H1 (cell line): Measurements from ENCODE around the gene CDH19. TPM values are rescaled to one million over a fixed set of nuclear protein-coding genes. Genes with fewer than 3 reads are reported as not detected.

Source experiments
- CTCF ChIA-PET: fragments of 300-600 bp; sonication (Branson Sonifier 250); formaldehyde crosslinking; loops from one replicate; lab custom pipeline; 2021; ENCODE audit not compliant: partially characterized antibody; lab: Charles Lee
- POLR2A ChIA-PET: fragments of 300-600 bp; sonication (Branson Sonifier 250); formaldehyde crosslinking; loops from one replicate; lab custom pipeline; 2021; ENCODE audit warnings: inconsistent platforms; ENCODE audit not compliant: partially characterized antibody; lab: Charles Lee
- DNase-seq, 2 experiments: peaks; one replicate each; pipeline versions ENCODE4 v3.0.0 to v3.0.0-alpha.2; 2010 to 2022; ENCODE audit warnings: low spot score in 2 of 2, low read depth in 1 of 2, mixed read lengths in 1 of 2
- FAIRE-seq: peaks from 2 replicates; lab custom pipeline; 2011; peaks lifted over from hg19 to GRCh38; lab: Jason Lieb, UNC
- H2AFZ ChIP-seq: 2 replicates; pipeline ENCODE4 v1.8.1; 2012; ENCODE audit warnings: low read length, inconsistent platforms
- H2AK5ac ChIP-seq: 2 replicates; pipeline ENCODE4 v1.6.1; 2013; ENCODE audit warnings: low read depth, low read length
- H2BK120ac ChIP-seq: replicated peaks from 2 replicates; pipeline ENCODE3; 2013; ENCODE audit warnings: low read depth, low read length, inconsistent platforms
- H2BK12ac ChIP-seq: 2 replicates; pipeline ENCODE4 v1.6.1; 2013; ENCODE audit warnings: low read depth, low read length
- H2BK15ac ChIP-seq: 2 replicates; pipeline ENCODE4 v1.6.1; 2013; ENCODE audit warnings: low read length
- H2BK20ac ChIP-seq: 2 replicates; pipeline ENCODE4 v1.6.1; 2013; ENCODE audit warnings: low read length
- H2BK5ac ChIP-seq: 2 replicates; pipeline ENCODE4 v1.6.1; 2013; ENCODE audit warnings: low read depth, low read length
- H3K14ac ChIP-seq: 2 replicates; pipeline ENCODE4 v1.6.1; 2013; ENCODE audit warnings: inconsistent platforms; ENCODE audit not compliant: insufficient read length
- H3K18ac ChIP-seq: 2 replicates; pipeline ENCODE4 v1.6.1; 2013; ENCODE audit warnings: low read length; ENCODE audit errors: extremely low read depth
- H3K23ac ChIP-seq: 2 replicates; pipeline ENCODE4 v1.6.1; 2013; ENCODE audit warnings: inconsistent platforms; ENCODE audit not compliant: insufficient read length
- H3K23me2 ChIP-seq: 2 replicates; pipeline ENCODE4 v1.6.1; 2013; ENCODE audit warnings: low read depth, low read length
- H3K27ac ChIP-seq: 2 replicates; pipeline ENCODE4 v1.6.1; 2011; ENCODE audit warnings: low read depth, low read length, inconsistent platforms
- H3K27me3 ChIP-seq, 4 experiments: replicated peaks in 1 of 4; 1 replicate in 1 of 4; 2 replicates in 3 of 4; pipeline versions ENCODE4 v1.6.1 to v1.8.1; 2011 to 2013; ENCODE audit warnings: low read length in 3 of 4, mild to moderate bottlenecking in 3 of 4, inconsistent platforms in 2 of 4, mixed read lengths in 2 of 4, moderate library complexity in 1 of 4; ENCODE audit not compliant: control insufficient read depth in 3 of 4, insufficient read depth in 3 of 4; ENCODE audit errors: extremely low read depth in 1 of 4
- H3K36me3 ChIP-seq, 4 experiments: 2 replicates each; pipeline versions ENCODE4 v1.6.1 to v1.8.1; 2011 to 2013; ENCODE audit warnings: mild to moderate bottlenecking in 4 of 4, low read length in 3 of 4, moderate library complexity in 2 of 4, control low read depth in 1 of 4, inconsistent platforms in 1 of 4; ENCODE audit not compliant: insufficient read depth in 4 of 4, control insufficient read depth in 2 of 4
- H3K4ac ChIP-seq: replicated peaks from 2 replicates; pipeline ENCODE3; 2013; ENCODE audit warnings: low read length, low read depth, mixed read lengths, inconsistent platforms; ENCODE audit not compliant: insufficient read length
- H3K4me1 ChIP-seq, 4 experiments: replicated peaks in 1 of 4; 1 replicate in 1 of 4; 2 replicates in 3 of 4; pipeline versions ENCODE4 v1.6.1 to v1.8.1; 2011 to 2013; ENCODE audit warnings: low read length in 3 of 4, inconsistent platforms in 2 of 4, mixed read lengths in 1 of 4; ENCODE audit not compliant: insufficient read depth in 4 of 4, control insufficient read depth in 3 of 4
- H3K4me2 ChIP-seq, 2 experiments: 2 replicates each; pipeline versions ENCODE4 v1.6.1 to v1.8.1; 2011 to 2013; ENCODE audit warnings: low read depth in 2 of 2, low read length in 2 of 2, control low read depth in 1 of 2, inconsistent platforms in 1 of 2, mild to moderate bottlenecking in 1 of 2; ENCODE audit not compliant: insufficient read depth in 1 of 2
- H3K4me3 ChIP-seq, 4 experiments: fragments of 200-600, 300-600 bp in 1 of 4; sonication (generic), shearing (Covaris generic), sonication (Bioruptor Twin) in 1 of 4; 2 replicates each; pipeline versions ENCODE4 v1.5.1 to v1.8.1; 2011 to 2016; ENCODE audit warnings: low read length in 4 of 4, low read depth in 3 of 4, control low read depth in 2 of 4, inconsistent platforms in 2 of 4, mild to moderate bottlenecking in 2 of 4, mixed read lengths in 1 of 4, moderate library complexity in 1 of 4; ENCODE audit not compliant: insufficient read depth in 2 of 4; ENCODE audit errors: extremely low read depth in 1 of 4
- H3K56ac ChIP-seq: replicated peaks from 2 replicates; pipeline ENCODE3; 2013; ENCODE audit warnings: low read depth, mild to moderate bottlenecking, mixed read lengths, low read length, inconsistent platforms; ENCODE audit not compliant: insufficient read length
- H3K79me1 ChIP-seq: 2 replicates; pipeline ENCODE4 v1.6.1; 2013; ENCODE audit warnings: low read depth, low read length, control low read depth
- H3K79me2 ChIP-seq, 2 experiments: 2 replicates each; pipeline versions ENCODE4 v1.6.1 to v1.8.1; 2012 to 2013; ENCODE audit warnings: low read length in 2 of 2, mild to moderate bottlenecking in 2 of 2, inconsistent platforms in 1 of 2; ENCODE audit not compliant: insufficient read depth in 2 of 2, control insufficient read depth in 1 of 2
- H3K9ac ChIP-seq, 4 experiments: replicated peaks in 1 of 4; 1 replicate in 1 of 4; 2 replicates in 3 of 4; pipeline versions ENCODE4 v1.6.1 to v1.8.1; 2011 to 2013; ENCODE audit warnings: low read depth in 3 of 4, low read length in 3 of 4, control low read depth in 2 of 4, mild to moderate bottlenecking in 2 of 4, moderate library complexity in 2 of 4, inconsistent platforms in 1 of 4; ENCODE audit errors: extremely low read depth in 1 of 4
- H3K9me3 ChIP-seq, 2 experiments: 2 replicates each; pipeline versions ENCODE4 v1.6.1 to v1.8.1; 2012 to 2013; ENCODE audit warnings: mild to moderate bottlenecking in 2 of 2, moderate library complexity in 2 of 2, control low read depth in 1 of 2, inconsistent platforms in 1 of 2, low read depth in 1 of 2, low read length in 1 of 2, mixed read lengths in 1 of 2; ENCODE audit not compliant: insufficient read depth in 2 of 2
- H4K20me1 ChIP-seq, 2 experiments: replicated peaks in 1 of 2; 2 replicates each; pipeline versions ENCODE3 to v1.8.1; 2011 to 2013; ENCODE audit warnings: inconsistent platforms in 2 of 2, low read length in 2 of 2, mild to moderate bottlenecking in 1 of 2; ENCODE audit not compliant: insufficient read depth in 2 of 2, control insufficient read depth in 1 of 2
- H4K5ac ChIP-seq: 2 replicates; pipeline ENCODE4 v1.6.1; 2013; ENCODE audit warnings: low read length, low read depth, mixed read lengths, inconsistent platforms; ENCODE audit not compliant: insufficient read length
- H4K8ac ChIP-seq: 2 replicates; pipeline ENCODE4 v1.8.0; 2013; ENCODE audit warnings: mild to moderate bottlenecking, moderate library complexity, low read length, inconsistent platforms; ENCODE audit not compliant: insufficient read depth; ENCODE audit errors: extremely low read depth
- H4K91ac ChIP-seq: replicated peaks from 2 replicates; pipeline ENCODE3; 2013; ENCODE audit warnings: low read length, mixed read lengths, inconsistent platforms; ENCODE audit not compliant: insufficient read length
- CBX5 ChIP-seq: fragments of 300-800, 300-1000 bp; sonication (generic); IDR thresholded peaks from 2 replicates; pipeline ENCODE4 v1.7.1; 2016; ENCODE audit warnings: antibody characterized with exemption, low read length, low read depth
- CREB1 ChIP-seq: IDR thresholded peaks from 2 replicates; pipeline ENCODE4 v1.6.1; 2012; ENCODE audit warnings: inconsistent platforms
- EZH2 ChIP-seq: fragments of 200-600 bp; sonication (generic); IDR thresholded peaks from 2 replicates; pipeline ENCODE4 v1.7.1; 2012; ENCODE audit warnings: low read depth, mild to moderate bottlenecking, moderate library complexity, low read length, inconsistent platforms; ENCODE audit not compliant: severe bottlenecking
- HDAC2 ChIP-seq, 2 experiments: fragments of 300-600 bp in 1 of 2; sonication (generic) in 1 of 2; IDR thresholded peaks; 2 replicates each; pipeline ENCODE4 v1.6.1; 2011 to 2012; ENCODE audit warnings: low read depth in 2 of 2, low read length in 2 of 2, mild to moderate bottlenecking in 2 of 2, moderate library complexity in 2 of 2, borderline replicate concordance in 1 of 2, inconsistent platforms in 1 of 2
- JUND ChIP-seq: IDR thresholded peaks from 2 replicates; pipeline ENCODE4 v1.6.1; 2011; ENCODE audit warnings: mild to moderate bottlenecking, improper control_type of control experiment, low read length
- MAX ChIP-seq: IDR thresholded peaks from 2 replicates; pipeline ENCODE4 v1.6.1; 2012; ENCODE audit warnings: inconsistent platforms
- NANOG ChIP-seq: IDR thresholded peaks from 2 replicates; pipeline ENCODE4 v1.6.1; 2011; ENCODE audit warnings: low read length, low read depth, mild to moderate bottlenecking, inconsistent platforms; ENCODE audit not compliant: insufficient read depth, poor library complexity, severe bottlenecking
- PHF8 ChIP-seq: fragments of 200-600 bp; sonication (generic); conservative IDR thresholded peaks from 2 replicates; pipeline ENCODE4 v1.7.1; 2012; ENCODE audit warnings: low read depth, mild to moderate bottlenecking, inconsistent platforms, low read length, moderate library complexity
- RFX5 ChIP-seq: IDR thresholded peaks from 2 replicates; pipeline ENCODE4 v1.6.1; 2011; ENCODE audit warnings: low read depth, low read length, improper control_type of control experiment, borderline replicate concordance
- SUZ12 ChIP-seq: fragments of 200-600 bp; sonication (generic); IDR thresholded peaks from 2 replicates; pipeline ENCODE4 v1.6.1; 2012; ENCODE audit warnings: mild to moderate bottlenecking, inconsistent platforms, low read length, moderate library complexity, mixed read lengths
- TEAD4 ChIP-seq: IDR thresholded peaks from 2 replicates; pipeline ENCODE4 v1.6.1; 2012; ENCODE audit warnings: low read depth, low read length, inconsistent platforms, mixed read lengths
- USF2 ChIP-seq: IDR thresholded peaks from 2 replicates; pipeline ENCODE4 v1.6.1; 2011; ENCODE audit warnings: low read length, improper control_type of control experiment
- YY1 ChIP-seq: IDR thresholded peaks from 2 replicates; pipeline ENCODE4 v1.6.1; 2011; ENCODE audit warnings: low read depth, mild to moderate bottlenecking, low read length
- ZNF274 ChIP-seq: IDR thresholded peaks from 2 replicates; pipeline ENCODE4 v1.7.0; 2012; ENCODE audit warnings: low read length, borderline replicate concordance; ENCODE audit errors: extremely low read depth
- polyA plus RNA-seq, 7 experiments: library from polyadenylated mRNA; depleted of rRNA in 3 of 7; stranded (reverse) in 5 of 7; unstranded in 2 of 7; fragments of >200 nt in 5 of 7; fragments of 200-250 nt in 2 of 7; gene quantifications; 1 replicate in 5 of 7; 2 replicates in 1 of 7; 4 replicates in 1 of 7; pipeline versions ENCODE4 v1.2.1 to v1.2.3, GENCODE V29; 2011 to 2013; ENCODE audit warnings: missing spikeins in 2 of 7, mixed read lengths in 2 of 7
- total RNA-seq: library from RNA; stranded (reverse); fragmentation: NEBNext Ultra II Directional; extraction: Animal tissue kit (Norgen Biotek cat#: 25700); gene quantifications from 2 replicates; pipeline ENCODE4 v1.2.1, GENCODE V29; 2021

Gene CDH19
- total and polyA plus RNA-seq, 2 of the 8 experiments (the other 6 are each of a cell fraction or from before 2014, with no cell fraction given), result not detected

GRCh38 chr18:66511792-66512191 lies 92.1 kb downstream of the CDH19 start:
- no peaks in the 10 kb centered on the region for H3K27me3 ChIP-seq
- CTCF ChIA-PET, result no interaction called here
- no peaks in the 10 kb centered on the region for H3K23me2 ChIP-seq
- H3K79me2 ChIP-seq, result no peaks in the 10 kb centered on the region
- H3K36me3 ChIP-seq, result no peaks in the 10 kb centered on the region
- H2BK20ac ChIP-seq, result no peak overlapping the region
- no peak overlapping the region for H2AK5ac ChIP-seq
- no peak overlapping the region for H2AFZ ChIP-seq
- no peak overlapping the region for H2BK120ac ChIP-seq
- no peak overlapping the region for H3K9ac ChIP-seq
- H3K4me3 ChIP-seq, result no peak overlapping the region
- TF ChIP-seq EZH2 (no peak), JUND (no peak), USF2 (no peak), CREB1 (no peak), PHF8 (no peak), TEAD4 (no peak), CBX5 (no peak), YY1 (no peak), HDAC2 (IDR thresholded peaks at IDR 0.05; ENCODE audit: borderline replicate concordance in 1 of 2, low read depth in 2 of 2, low read length in 2 of 2) (no peak), RFX5 (no peak), NANOG (no peak), ZNF274 (no peak), MAX (no peak), SUZ12 (no peak)
- TF ChIP-seq, all 59 proteins: peak for 0
- Histone ChIP-seq H3K4me1 (peaks cover 0 to 7% (median 0%) of the 10 kb centered on the region in 4 experiments; a peak in 1 of 7 replicates), H3K14ac (no peak overlapping the region), H3K18ac (no peak overlapping the region), H2BK15ac (no peak overlapping the region), H2BK12ac (no peak overlapping the region), H3K27ac (no peak overlapping the region), H3K79me1 (no peaks in the 10 kb centered on the region), H3K4ac (no peak overlapping the region), H4K5ac (no peak overlapping the region), H3K4me2 (no peak overlapping the region), H4K20me1 (no peaks in the 10 kb centered on the region), H3K9me3 (no peaks in the 10 kb centered on the region), H4K8ac (no peak overlapping the region), H3K56ac (no peak overlapping the region), H3K23ac (no peak overlapping the region), H4K91ac (no peak overlapping the region), H2BK5ac (no peak overlapping the region)
- no peak for FAIRE-seq
- POLR2A ChIA-PET, result no interaction called here
- no peak for DNase-seq
